HG03064 (cell line): ENCODE data around the gene TRIM59.

Experiments
- ATAC-seq: cut with Tn5 transposase; IDR thresholded peaks from one replicate; pipeline ENCODE4 v1.9.1; 2021; ENCODE audit warnings: low read depth; ENCODE audit not compliant: unreplicated experiment

TRIM59 gene

GRCh38 chr3:160409812-160410610, 39.6 kb downstream of the TRIM59 start:
- ATAC-seq = no peak

- no peak for ATAC-seq
Measured at GRCh38 chr3:160403796-160404470, 45.7 kb downstream of the TRIM59 start.

- no peak for ATAC-seq
Measured at GRCh38 chr3:160403028-160403545, 46.5 kb downstream of the TRIM59 start.

- no peak for ATAC-seq
Measured at GRCh38 chr3:160402221-160403027, 47.2 kb downstream of the TRIM59 start.

- no peak for ATAC-seq
Measured at GRCh38 chr3:160401291-160402095, 48.1 kb downstream of the TRIM59 start.

GRCh38 chr3:160400702-160401150, 48.9 kb downstream of the TRIM59 start:
- no peak for ATAC-seq

GRCh38 chr3:160400030-160400701, 49.4 kb downstream of the TRIM59 start:
- no peak for ATAC-seq

- ATAC-seq = peak; percentile 93
Measured at GRCh38 chr3:160399125-160400029, 50.2 kb downstream of the TRIM59 start, which contains the start of the genes IFT80 and SMC4. TSS of gene IFT80 (minus strand) at chr3:160399225. CDS start at chr3:160384600, 14,625 bp downstream. TSS of gene SMC4 (plus strand) at chr3:160399650. CDS start at chr3:160400827, 1,177 bp downstream.

- peak; percentile 5 for ATAC-seq
Measured at GRCh38 chr3:160398820-160399124, 50.8 kb downstream of the TRIM59 start.

- no peak for ATAC-seq
Measured at GRCh38 chr3:160395297-160395696, 54.3 kb downstream of the TRIM59 start.

GRCh38 chr3:160394009-160394392, 55.6 kb downstream of the TRIM59 start:
- ATAC-seq = no peak

- no peak for ATAC-seq
Measured at GRCh38 chr3:160393346-160394008, 56.1 kb downstream of the TRIM59 start.

GRCh38 chr3:160392798-160393197, 56.8 kb downstream of the TRIM59 start:
- no peak for ATAC-seq

GRCh38 chr3:160390565-160391138, 58.9 kb downstream of the TRIM59 start:
- ATAC-seq = no peak
